Activated CD4-positive, CD25-positive, alpha-beta regulatory T cell treated with anti-CD3 and anti-CD28 coated beads, Interleukin-2, amount 50 U/mL, for 24 hours (primary cell): ENCODE measurements around the gene GLI3.

Experiments used
- ATAC-seq, 2 donors: fragments of 150-1000 bp; cut with Tn5 transposase; one replicate each; pipeline ENCODE4 v1.10.0; 2021; ENCODE audit warnings: mild to moderate bottlenecking in 1 of 2, moderate library complexity in 1 of 2

The GLI3 gene

DNA sequence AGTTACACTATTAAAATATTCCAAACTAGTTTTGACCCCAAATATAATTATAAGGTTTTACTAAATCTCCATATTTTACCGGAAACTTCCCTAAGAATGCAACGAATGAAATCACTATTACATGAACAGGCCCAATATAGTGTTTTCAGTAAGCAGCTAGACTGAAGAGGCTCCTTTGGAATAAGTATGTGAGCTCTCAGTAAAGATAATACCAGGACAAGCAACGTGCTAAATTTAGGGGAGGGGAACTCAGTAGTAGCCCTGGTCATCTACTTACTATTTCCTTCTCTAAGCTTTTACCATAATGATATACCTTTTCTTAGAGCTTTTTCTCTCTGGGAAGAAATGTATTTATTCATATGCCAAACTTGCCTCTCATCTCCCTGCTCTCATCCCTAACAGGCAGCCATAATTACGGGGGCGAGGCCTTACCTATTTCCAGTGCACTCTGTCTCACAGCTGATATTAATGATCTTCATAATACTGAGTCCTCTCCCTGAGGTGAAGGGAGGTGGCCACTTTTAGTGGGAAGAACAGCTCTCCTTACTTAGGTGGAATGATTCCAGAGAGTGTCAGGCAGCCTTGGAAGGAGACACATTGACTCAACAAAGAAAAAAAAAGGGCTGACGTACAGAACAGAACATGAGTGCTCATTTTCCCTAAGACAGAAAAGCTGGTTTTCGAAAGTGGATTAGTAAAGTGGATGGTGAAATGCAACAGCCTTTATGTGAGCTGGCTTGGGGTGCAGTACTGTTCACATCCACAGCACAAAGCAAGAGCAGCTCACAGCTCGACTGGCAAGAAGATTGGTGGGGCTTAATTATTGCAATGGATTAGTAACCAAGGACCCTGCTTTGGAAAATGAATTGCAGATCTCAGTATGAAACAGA lies 165.4 kb downstream of the GLI3 start:
- no peak for ATAC-seq

GRCh38 chr7:42070068-42070467 lies 166.9 kb downstream of the GLI3 start:
- no peak for ATAC-seq

- ATAC-seq, result no peak
Measured at GRCh38 chr7:42069590-42069989, 167.4 kb downstream of the GLI3 start.

GRCh38 chr7:42068554-42069280 lies 168.3 kb downstream of the GLI3 start:
- ATAC-seq, result no peak

DNA sequence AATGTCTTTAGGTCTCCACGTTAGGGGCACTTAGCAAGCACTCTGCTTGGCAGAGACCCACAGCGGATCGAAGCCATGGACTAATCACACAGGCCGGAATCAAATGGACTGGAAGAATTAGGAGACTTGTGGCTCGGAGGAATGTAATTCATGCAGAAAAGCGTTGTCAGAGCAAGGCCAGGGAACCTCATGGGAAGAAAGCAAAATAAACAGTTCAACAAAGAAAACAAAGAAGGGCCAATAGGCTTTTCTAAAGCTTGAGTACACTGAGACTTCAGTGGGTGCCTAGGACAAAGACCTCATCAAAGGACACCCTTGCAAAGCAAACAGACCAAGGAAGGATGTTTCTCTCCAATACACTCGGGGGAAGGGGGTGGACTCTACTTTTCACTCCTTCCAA lies 171.1 kb downstream of the GLI3 start:
- no peak for ATAC-seq

DNA sequence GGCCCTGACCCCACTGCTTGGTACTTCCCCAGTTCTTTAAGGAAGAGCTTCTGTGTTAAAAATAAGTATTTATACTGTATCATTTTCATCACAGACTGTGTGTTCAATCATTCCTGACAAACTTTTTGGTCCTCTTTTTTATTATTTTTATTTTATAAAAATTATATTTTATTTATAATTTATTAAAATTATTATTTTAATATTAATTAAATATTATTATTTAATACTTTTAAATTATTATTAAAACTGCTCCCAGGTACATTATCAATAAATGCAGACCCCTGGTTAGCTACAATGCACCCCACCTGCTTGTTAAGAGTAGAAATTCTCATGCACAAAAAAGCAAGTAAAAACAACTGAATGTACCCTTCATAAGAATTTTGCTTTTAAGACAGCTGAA lies 172.0 kb downstream of the GLI3 start:
- ATAC-seq, result no peak

- ATAC-seq, result no peak
Measured at GRCh38 chr7:42064534-42064933, 172.5 kb downstream of the GLI3 start.

DNA sequence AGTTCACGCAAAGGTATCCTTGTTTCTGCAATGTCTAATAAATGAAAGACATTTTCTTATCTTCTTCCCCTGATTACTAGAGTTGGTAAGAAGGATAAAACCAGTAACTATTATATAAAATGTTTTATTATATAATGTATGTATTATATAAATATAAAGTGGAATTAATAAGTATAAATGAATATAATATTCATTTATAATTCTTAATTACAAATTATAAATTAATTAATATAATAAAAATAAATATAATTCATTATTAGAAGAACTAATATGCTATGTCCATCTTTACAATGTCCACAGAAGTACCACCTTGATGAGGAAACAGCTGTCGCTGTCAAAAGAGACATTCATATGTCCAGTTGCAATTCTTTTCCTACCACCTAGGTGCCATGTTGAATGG lies 177.7 kb downstream of the GLI3 start:
- ATAC-seq, result no peak

GRCh38 chr7:42057331-42057730 lies 179.7 kb downstream of the GLI3 start:
- ATAC-seq, result no peak

DNA sequence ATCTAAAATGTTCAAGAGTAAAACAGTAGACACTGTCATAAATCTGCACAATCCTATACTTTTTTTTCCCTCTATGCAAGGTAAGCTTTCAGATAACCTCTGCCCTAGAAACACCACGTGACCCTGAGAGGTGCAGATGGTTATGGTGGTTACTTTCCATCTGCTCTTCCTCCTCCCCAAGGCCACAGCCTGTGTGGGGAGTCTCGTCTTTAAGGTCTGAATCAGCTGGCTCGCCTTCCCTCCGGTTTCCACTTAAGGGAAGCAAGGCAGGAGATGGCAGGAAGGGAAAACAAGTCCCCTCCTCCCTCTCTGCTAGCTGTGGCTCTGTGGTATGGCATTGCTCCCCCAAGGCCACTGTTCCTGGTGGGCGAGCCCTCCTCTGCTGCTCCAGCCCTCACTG lies 181.8 kb downstream of the GLI3 start:
- no peak for ATAC-seq

DNA sequence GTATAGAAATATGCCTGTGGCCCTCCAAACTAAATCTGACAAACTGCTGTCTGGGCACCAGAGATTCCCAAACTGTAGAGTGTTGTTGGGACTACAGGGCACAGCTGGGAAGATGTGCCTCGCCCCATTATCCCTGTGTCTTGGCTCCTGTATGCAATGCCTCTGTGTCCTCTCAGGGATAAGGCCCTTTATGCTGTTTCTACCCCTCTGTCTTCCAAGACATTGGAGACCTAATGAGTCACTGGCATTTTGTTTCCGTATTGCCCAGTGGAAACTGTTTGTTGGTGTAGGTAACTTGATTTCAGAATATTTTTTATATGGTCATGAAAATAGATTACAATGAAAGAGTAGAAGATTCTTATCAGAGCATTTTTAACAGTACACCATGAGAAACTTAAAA lies 183.2 kb downstream of the GLI3 start:
- ATAC-seq, result no peak

DNA sequence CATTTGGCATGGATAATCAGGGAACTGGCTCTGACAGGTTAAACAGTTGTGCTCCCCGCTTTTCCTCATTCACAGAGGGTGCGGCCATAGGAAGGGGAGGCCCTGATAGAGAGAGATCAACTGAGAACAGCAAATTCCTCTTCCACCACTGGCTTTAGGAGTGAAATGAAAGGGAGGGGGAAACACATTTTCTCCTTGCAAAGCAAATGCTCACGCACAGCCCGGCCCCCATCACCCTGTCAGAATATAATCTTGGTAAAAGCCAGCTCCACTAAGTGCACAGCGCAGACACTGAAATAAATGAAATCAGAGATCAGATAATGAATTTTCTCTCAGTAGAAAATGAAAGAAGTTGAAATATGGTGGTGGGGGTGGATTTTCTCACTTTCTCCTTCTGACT lies 187.2 kb downstream of the GLI3 start:
- no peak for ATAC-seq

DNA sequence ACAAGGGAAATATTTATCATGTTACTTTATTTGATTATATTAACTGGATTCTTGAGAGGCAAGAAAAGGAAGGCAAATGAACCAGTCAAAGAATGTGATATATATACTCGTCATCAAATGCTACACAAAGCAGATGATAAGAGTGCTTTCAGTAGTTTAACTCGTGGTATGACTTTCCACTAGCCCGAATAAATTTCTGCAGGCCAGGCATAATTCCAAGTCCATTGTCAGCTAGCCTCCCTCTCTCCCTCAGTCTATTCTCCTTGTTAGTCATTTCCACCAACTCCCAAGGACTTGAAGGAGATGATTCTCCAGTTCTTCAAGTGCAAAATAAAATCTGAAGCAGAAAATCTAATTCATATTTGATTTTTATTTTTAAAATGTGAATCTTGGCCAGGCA lies 190.5 kb downstream of the GLI3 start:
- no peak for ATAC-seq

DNA sequence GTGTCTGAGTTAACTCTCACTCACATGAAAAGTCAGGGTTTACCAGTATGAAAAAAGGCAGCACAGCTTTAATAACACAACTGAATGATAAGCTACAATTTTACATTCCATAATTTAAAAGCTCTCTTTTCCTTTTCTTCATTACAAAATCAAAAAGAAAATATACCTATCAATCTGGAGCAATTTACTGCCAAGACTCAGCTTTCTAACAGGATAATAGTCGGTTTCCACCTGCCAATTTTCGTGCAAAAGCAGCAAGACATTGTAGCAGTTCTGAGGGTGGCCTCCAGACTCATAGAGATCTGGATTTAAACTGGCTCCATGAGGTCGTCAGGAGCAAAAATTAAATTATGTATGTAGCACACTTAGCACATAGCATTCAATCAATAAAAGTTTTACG lies 191.0 kb downstream of the GLI3 start:
- ATAC-seq, result no peak

- no peak for ATAC-seq
Measured at GRCh38 chr7:42039921-42040320, 197.1 kb downstream of the GLI3 start.

GRCh38 chr7:42035210-42035609 lies 201.8 kb downstream of the GLI3 start:
- no peak for ATAC-seq

GRCh38 chr7:42033480-42033879 lies 203.5 kb downstream of the GLI3 start:
- no peak for ATAC-seq

- no peak for ATAC-seq
Measured at GRCh38 chr7:42029405-42029804, 207.6 kb downstream of the GLI3 start.

- ATAC-seq, result no peak
Measured at GRCh38 chr7:42027521-42027920, 209.5 kb downstream of the GLI3 start.

DNA sequence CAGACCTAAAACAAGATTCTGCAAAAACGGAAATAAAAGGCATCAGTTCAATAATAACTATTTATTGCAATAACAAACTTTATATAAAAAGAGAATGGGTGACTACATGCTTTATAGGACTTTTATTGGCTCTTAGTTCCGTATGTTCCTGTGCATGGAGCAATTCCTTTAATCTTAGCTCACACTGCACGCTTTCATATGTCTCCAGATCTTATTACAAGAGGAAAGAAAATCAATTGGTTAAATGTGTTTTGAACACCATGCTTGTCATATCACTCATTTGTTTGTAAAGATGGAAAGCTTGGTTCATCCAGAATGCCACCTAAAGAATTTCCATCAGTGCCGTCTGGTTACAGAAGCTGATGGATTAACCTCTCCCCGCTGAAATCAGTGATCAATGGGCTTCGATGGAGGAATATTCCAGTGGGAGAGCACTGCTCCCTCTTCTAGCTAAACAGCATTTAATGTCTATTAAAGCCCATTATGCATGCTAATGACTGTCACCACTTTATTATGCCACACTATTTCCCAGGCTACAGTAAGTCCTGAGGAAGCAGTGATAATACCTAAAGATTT lies 210.3 kb downstream of the GLI3 start:
- no peak for ATAC-seq

DNA sequence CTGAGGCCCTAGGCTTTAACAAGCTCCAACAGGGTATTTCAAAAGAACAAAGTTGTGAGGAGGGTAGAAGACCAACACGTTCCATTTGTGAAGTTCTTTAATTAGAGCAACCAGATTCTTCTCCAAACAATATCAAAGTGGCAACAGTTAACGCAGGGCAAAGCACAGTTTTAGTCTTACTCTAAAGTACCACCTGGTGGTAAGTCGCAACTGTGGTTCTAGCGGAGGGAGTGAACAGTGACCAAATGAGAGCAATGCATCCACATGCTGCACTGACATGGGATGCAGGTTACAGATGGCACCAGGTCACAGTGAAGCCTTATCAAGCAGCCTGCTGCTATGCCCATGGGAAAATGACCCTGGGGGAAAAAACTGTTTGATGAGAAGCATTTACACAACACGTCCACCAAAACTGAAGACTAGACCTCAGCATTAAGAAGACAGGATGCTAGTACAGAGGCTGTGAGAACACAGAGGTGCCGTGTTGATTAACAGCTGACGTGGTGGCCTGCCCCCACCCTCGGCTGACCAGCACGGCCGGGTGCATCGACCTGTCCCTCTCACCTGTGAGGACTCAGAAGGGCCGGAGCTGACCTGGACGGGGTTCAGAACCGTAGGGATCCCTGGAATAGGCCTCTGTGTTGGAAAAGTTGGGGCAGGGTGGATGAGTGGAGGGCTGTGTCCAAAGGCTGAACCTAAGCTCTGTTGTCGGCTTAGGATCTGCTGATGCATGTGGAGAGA lies 211.2 kb downstream of the GLI3 start:
- ATAC-seq, result no peak

DNA sequence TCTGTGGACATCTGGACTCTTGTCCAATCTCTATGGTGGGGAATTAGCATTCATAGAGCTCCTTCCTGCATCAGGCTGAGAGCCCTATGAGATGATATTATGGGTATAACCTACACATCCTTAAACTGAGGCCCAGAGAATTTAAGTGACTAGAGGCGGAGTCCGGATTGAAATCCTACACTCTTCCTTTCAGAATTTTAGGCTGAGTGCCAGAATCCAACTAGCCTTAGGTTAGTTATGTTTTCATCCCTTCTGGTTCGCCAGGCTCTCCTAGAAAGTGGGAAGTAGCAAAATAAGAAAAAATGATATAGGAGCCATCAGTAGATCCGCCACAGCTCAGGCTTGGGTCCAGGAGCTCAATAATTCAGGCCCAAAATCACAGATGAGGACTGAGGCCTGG lies 212.5 kb downstream of the GLI3 start:
- ATAC-seq, result no peak

- no peak for ATAC-seq
Measured at GRCh38 chr7:42023262-42023661, 213.7 kb downstream of the GLI3 start.
